Mesendoderm (in vitro differentiated cells): ENCODE data around the gene ATP6V0E1.
"Not testable (repeated sequence)": the region's sequence is repeated elsewhere in the genome, so short reads cannot be mapped to it uniquely, and the experiment has no call there.

Experiments
- DNase-seq: peaks from one replicate; pipeline ENCODE4 v3.0.0; 2013
- H2AK5ac ChIP-seq: 2 replicates; pipeline ENCODE4 v1.6.1; 2013; ENCODE audit warnings: low read length, inconsistent platforms
- H2BK120ac ChIP-seq: 2 replicates; pipeline ENCODE4 v1.6.1; 2013; ENCODE audit warnings: low read depth, mild to moderate bottlenecking, low read length, moderate library complexity, mixed read lengths
- H2BK15ac ChIP-seq: replicated peaks from 2 replicates; pipeline ENCODE4 v1.6.1; 2013; ENCODE audit warnings: low read depth, mild to moderate bottlenecking, moderate library complexity
- H2BK5ac ChIP-seq: 2 replicates; pipeline ENCODE4 v1.6.1; 2013; ENCODE audit warnings: low read length, inconsistent platforms
- H3K18ac ChIP-seq: 2 replicates; pipeline ENCODE4 v1.6.1; 2013; ENCODE audit warnings: mild to moderate bottlenecking, low read length, mixed read lengths
- H3K23ac ChIP-seq: one replicate; pipeline ENCODE4 v1.6.1; 2013; ENCODE audit warnings: low read length
- H3K27ac ChIP-seq: 2 replicates; pipeline ENCODE4 v1.5.1; 2013; ENCODE audit warnings: low read depth, mild to moderate bottlenecking, inconsistent platforms, low read length, moderate library complexity
- H3K27me3 ChIP-seq: 2 replicates; pipeline ENCODE4 v1.6.1; 2013; ENCODE audit warnings: low read length, control low read depth, mild to moderate bottlenecking, inconsistent platforms; ENCODE audit not compliant: insufficient read depth, poor library complexity
- H3K36me3 ChIP-seq: 2 replicates; pipeline ENCODE4 v1.6.1; 2013; ENCODE audit warnings: low read length, inconsistent platforms; ENCODE audit not compliant: control insufficient read depth, insufficient read depth
- H3K4ac ChIP-seq: one replicate; pipeline ENCODE4 v1.6.1; 2013; ENCODE audit warnings: low read depth, mild to moderate bottlenecking, low read length, moderate library complexity
- H3K4me1 ChIP-seq: 2 replicates; pipeline ENCODE4 v1.6.1; 2013; ENCODE audit warnings: low read depth, low read length, inconsistent platforms; ENCODE audit not compliant: control insufficient read depth
- H3K4me2 ChIP-seq: 2 replicates; pipeline ENCODE4 v1.6.1; 2013; ENCODE audit warnings: low read length
- H3K4me3 ChIP-seq: 2 replicates; pipeline ENCODE4 v1.5.1; 2013; ENCODE audit warnings: mild to moderate bottlenecking, low read length
- H3K56ac ChIP-seq: one replicate; pipeline ENCODE4 v1.6.1; 2013; ENCODE audit warnings: low read length
- H3K79me1 ChIP-seq: 2 replicates; pipeline ENCODE4 v1.6.1; 2013; ENCODE audit warnings: low read length, inconsistent platforms
- H3K79me2 ChIP-seq: 2 replicates; pipeline ENCODE4 v1.6.1; 2013; ENCODE audit warnings: mild to moderate bottlenecking, low read length; ENCODE audit not compliant: control insufficient read depth, insufficient read depth
- H3K9ac ChIP-seq: 2 replicates; pipeline ENCODE4 v1.6.1; 2013; ENCODE audit warnings: low read length, inconsistent platforms
- H4K5ac ChIP-seq: one replicate; pipeline ENCODE4 v1.6.1; 2013; ENCODE audit warnings: low read length
- H4K8ac ChIP-seq: one replicate; pipeline ENCODE4 v1.6.1; 2013; ENCODE audit warnings: low read depth, mild to moderate bottlenecking, control low read depth, low read length, moderate library complexity
- WGBS: extraction: QIAGEN DNeasy Blood & Tissue Kit; methylation state at CpG from one replicate; pipeline ENCODE4 v1.1.7; 2013; ENCODE audit warnings: low lambda C conversion rate, missing lambda C conversion rate; ENCODE audit not compliant: insufficient coverage; ENCODE audit errors: extremely low coverage; 5-methylcytosine and 5-hydroxymethylcytosine counted together

The ATP6V0E1 gene

GRCh38 chr5:173020643-173021042 is 37.1 kb downstream of the ATP6V0E1 start:
- Histone ChIP-seq H3K4me1 (peaks cover 9% of the 10 kb centered on the region), H3K23ac (no peak overlapping the region), H3K4ac (no peak overlapping the region), H3K9ac (no peak overlapping the region), H2BK15ac (no peak overlapping the region), H3K4me2 (no peak overlapping the region), H4K8ac (no peak overlapping the region), H3K36me3 (no peaks in the 10 kb centered on the region), H3K27ac (no peak overlapping the region), H3K18ac (no peak overlapping the region), H3K79me2 (peaks cover 6% of the 10 kb centered on the region), H4K5ac (no peak overlapping the region), H3K4me3 (no peak overlapping the region), H3K79me1 (peaks cover 8% of the 10 kb centered on the region), H2AK5ac (no peak overlapping the region), H3K27me3 (no peaks in the 10 kb centered on the region), H3K56ac (no peak overlapping the region), H2BK5ac (no peak overlapping the region), H2BK120ac (no peak overlapping the region)
- WGBS = no CpG with 5 or more reads among the region's 9 CpGs
- no peak for DNase-seq

GRCh38 chr5:173025651-173026050 is 42.1 kb downstream of the ATP6V0E1 start:
- H2AK5ac ChIP-seq = no peak overlapping the region
- H3K4ac ChIP-seq = no peak overlapping the region
- no peak overlapping the region for H3K27ac ChIP-seq
- H3K36me3 ChIP-seq = no peaks in the 10 kb centered on the region
- no peak overlapping the region for H2BK120ac ChIP-seq
- no peak overlapping the region for H3K18ac ChIP-seq
- no CpG with 5 or more reads among the region's 6 CpGs for WGBS
- H3K4me1 ChIP-seq = peaks cover 6% of the 10 kb centered on the region
- no peak for DNase-seq
- H3K27me3 ChIP-seq = no peaks in the 10 kb centered on the region
- no peak overlapping the region for H4K5ac ChIP-seq
- no peak overlapping the region for H4K8ac ChIP-seq
- no peak overlapping the region for H3K56ac ChIP-seq
- no peak overlapping the region for H3K4me2 ChIP-seq
- H3K9ac ChIP-seq = no peak overlapping the region
- H2BK5ac ChIP-seq = no peak overlapping the region
- no peak overlapping the region for H3K4me3 ChIP-seq
- peaks cover 5% of the 10 kb centered on the region for H3K79me2 ChIP-seq
- no peak overlapping the region for H3K23ac ChIP-seq
- H2BK15ac ChIP-seq = no peak overlapping the region
- H3K79me1 ChIP-seq = peaks cover 11% of the 10 kb centered on the region

- Histone ChIP-seq H3K79me1 (peaks cover 11% of the 10 kb centered on the region), H3K4me2 (no peak overlapping the region), H3K9ac (no peak overlapping the region), H2BK120ac (no peak overlapping the region), H3K4me3 (no peak overlapping the region), H3K79me2 (peaks cover 5% of the 10 kb centered on the region), H3K36me3 (no peaks in the 10 kb centered on the region), H4K5ac (no peak overlapping the region), H3K56ac (no peak overlapping the region), H2BK15ac (no peak overlapping the region), H3K27me3 (no peaks in the 10 kb centered on the region), H3K27ac (no peak overlapping the region), H3K23ac (no peak overlapping the region), H4K8ac (no peak overlapping the region), H2BK5ac (no peak overlapping the region), H3K18ac (no peak overlapping the region), H2AK5ac (no peak overlapping the region), H3K4me1 (peaks cover 6% of the 10 kb centered on the region), H3K4ac (no peak overlapping the region)
- no peak for DNase-seq
- no CpG with 5 or more reads among the region's 7 CpGs for WGBS
These were observed 44.3 kb downstream of the ATP6V0E1 start for GRCh38 chr5:173027905-173028304.

DNA sequence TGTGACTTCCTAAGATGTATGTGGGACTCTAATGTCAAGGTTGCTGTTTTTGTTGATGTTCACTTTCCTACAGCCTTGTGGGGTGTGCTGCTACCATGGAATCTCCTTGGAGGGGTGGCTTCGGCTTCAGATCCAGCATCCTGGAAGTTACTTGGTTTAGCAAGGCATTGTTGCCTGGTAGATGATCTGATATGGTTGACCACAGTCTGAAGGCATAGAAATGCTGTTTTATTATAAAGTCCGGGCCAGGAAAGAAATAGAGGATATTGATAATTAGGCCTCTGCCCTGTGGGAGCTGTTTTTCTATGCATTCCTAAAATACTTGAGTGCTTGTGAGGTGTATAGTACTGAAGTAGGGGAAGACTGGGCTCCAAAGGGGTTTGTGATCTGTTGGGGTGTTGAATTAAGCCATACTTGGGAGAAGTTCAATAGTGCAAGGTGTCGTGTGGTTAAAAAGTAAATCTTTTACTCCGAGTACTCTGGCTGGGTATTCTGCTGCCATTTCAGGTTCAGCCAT is 45.3 kb downstream of the ATP6V0E1 start:
- H2BK120ac ChIP-seq = no peak overlapping the region
- H4K8ac ChIP-seq = no peak overlapping the region
- no peaks in the 10 kb centered on the region for H3K27me3 ChIP-seq
- no peak overlapping the region for H2BK15ac ChIP-seq
- no peak overlapping the region for H3K9ac ChIP-seq
- WGBS = no CpG with 5 or more reads among the region's 4 CpGs
- H3K4me2 ChIP-seq = no peak overlapping the region
- H3K27ac ChIP-seq = no peak overlapping the region
- H3K4ac ChIP-seq = no peak overlapping the region
- H3K23ac ChIP-seq = no peak overlapping the region
- H3K18ac ChIP-seq = no peak overlapping the region
- peaks cover 6% of the 10 kb centered on the region for H3K4me1 ChIP-seq
- no peak overlapping the region for H2AK5ac ChIP-seq
- H3K56ac ChIP-seq = peak overlapping the region; percentile 28
- H3K36me3 ChIP-seq = no peaks in the 10 kb centered on the region
- no peak overlapping the region for H2BK5ac ChIP-seq
- DNase-seq = no peak
- peaks cover 5% of the 10 kb centered on the region for H3K79me2 ChIP-seq
- no peak overlapping the region for H4K5ac ChIP-seq
- no peak overlapping the region for H3K4me3 ChIP-seq
- H3K79me1 ChIP-seq = peaks cover 11% of the 10 kb centered on the region

DNA sequence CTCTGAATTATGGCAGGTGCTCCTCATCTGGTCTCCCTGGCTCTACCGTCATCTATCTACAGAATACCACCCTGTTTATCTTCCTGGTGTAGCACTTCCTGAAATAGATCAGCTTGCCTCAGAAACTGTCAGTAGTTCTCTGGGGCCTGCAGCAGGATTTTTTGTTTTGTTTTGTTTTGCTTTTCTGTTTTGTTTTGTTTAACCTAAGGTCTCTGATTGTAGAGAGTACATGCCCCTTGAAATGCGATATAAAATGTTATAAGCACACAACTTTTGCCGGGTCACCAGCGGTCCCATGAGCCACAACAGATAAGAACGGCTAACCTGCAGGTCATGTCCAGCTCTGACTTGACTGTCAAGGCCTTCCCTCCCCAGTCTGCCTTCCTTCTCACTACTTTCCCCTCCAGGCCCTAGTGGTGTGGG is 45.9 kb downstream of the ATP6V0E1 start:
- no peak overlapping the region for H3K4me3 ChIP-seq
- H4K5ac ChIP-seq = no peak overlapping the region
- peaks cover 6% of the 10 kb centered on the region for H3K4me1 ChIP-seq
- H3K27me3 ChIP-seq = no peaks in the 10 kb centered on the region
- H3K79me2 ChIP-seq = peaks cover 5% of the 10 kb centered on the region
- H2BK15ac ChIP-seq = no peak overlapping the region
- H3K4ac ChIP-seq = no peak overlapping the region
- no peak for DNase-seq
- no peak overlapping the region for H3K9ac ChIP-seq
- H3K36me3 ChIP-seq = peaks cover under 1% of the 10 kb centered on the region
- H3K27ac ChIP-seq = no peak overlapping the region
- H3K56ac ChIP-seq = no peak overlapping the region
- H4K8ac ChIP-seq = no peak overlapping the region
- WGBS = no CpG with 5 or more reads among the region's 5 CpGs
- H3K79me1 ChIP-seq = peaks cover 9% of the 10 kb centered on the region
- no peak overlapping the region for H2BK5ac ChIP-seq
- H3K4me2 ChIP-seq = no peak overlapping the region
- H3K23ac ChIP-seq = no peak overlapping the region
- H2BK120ac ChIP-seq = no peak overlapping the region
- H3K18ac ChIP-seq = no peak overlapping the region
- H2AK5ac ChIP-seq = no peak overlapping the region

GRCh38 chr5:173032096-173032495 is 48.5 kb downstream of the ATP6V0E1 start:
- not testable (repeated sequence) for H4K5ac ChIP-seq, H4K8ac ChIP-seq, H3K23ac ChIP-seq, H3K4me2 ChIP-seq, DNase-seq, H2BK5ac ChIP-seq, H3K4me3 ChIP-seq, H2BK15ac ChIP-seq, H3K79me2 ChIP-seq, H3K4me1 ChIP-seq, H3K4ac ChIP-seq, H3K18ac ChIP-seq, H2AK5ac ChIP-seq, H3K27ac ChIP-seq, H3K56ac ChIP-seq, H3K27me3 ChIP-seq, H3K79me1 ChIP-seq, H3K9ac ChIP-seq, H2BK120ac ChIP-seq, H3K36me3 ChIP-seq
- WGBS = 100% methylated on average over 1 of the region's 3 CpGs
